CD4-positive, alpha-beta T cell treated with Interleukin-6 for 4 hours (primary cell): Measurements from ENCODE around the gene F12.
"Not testable (repeated sequence)": the region's sequence is repeated elsewhere in the genome, so short reads cannot be mapped to it uniquely, and the experiment has no call there.

Experiments used
- DNase-seq: peaks from one replicate; pipeline ENCODE4 v3.0.0-alpha.2; 2020; ENCODE audit warnings: mixed read lengths

F12 gene

GRCh38 chr5:177367323-177367848 is 42.0 kb downstream of the F12 start:
- DNase-seq, result no peak

- DNase-seq, result no peak
Measured at GRCh38 chr5:177366528-177367322, 42.6 kb downstream of the F12 start.

DNA sequence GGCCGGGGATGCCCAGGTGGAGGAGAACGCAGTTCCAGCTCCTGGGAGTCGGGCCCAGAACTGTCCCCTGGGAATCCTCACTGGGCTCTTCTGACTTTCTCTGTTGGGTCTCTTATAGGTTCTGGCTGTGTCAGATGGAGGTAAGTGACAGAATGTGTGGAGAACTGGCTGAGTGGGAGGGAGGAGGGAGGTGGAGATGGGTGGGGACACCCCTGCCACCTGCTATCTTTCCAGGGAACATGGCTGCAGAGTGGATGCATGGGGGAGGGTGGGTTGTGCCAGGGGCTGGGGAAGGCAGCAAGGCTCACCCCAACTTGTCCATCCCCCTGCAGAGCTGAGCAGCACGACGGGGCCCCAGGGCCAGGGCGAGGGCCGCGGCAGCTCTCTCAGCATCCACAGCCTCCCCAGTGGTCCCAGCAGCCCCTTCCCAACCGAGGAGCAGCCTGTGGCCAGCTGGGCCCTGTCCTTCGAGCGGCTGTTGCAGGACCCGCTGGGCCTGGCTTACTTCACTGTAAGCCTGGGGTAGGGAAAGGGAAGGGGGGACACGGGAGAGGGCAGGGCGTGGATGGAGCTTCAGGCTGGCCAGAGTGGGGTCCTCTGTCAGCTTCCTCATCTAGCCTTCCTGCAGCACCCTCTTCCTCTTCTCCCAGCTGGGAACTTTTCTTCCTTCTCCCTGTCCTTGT is 43.4 kb downstream of the F12 start:
- no peak for DNase-seq

- no peak for DNase-seq
Measured at GRCh38 chr5:177364159-177364962, 45.0 kb downstream of the F12 start.

- no peak for DNase-seq
Measured at GRCh38 chr5:177363565-177363964, 45.8 kb downstream of the F12 start.

DNA sequence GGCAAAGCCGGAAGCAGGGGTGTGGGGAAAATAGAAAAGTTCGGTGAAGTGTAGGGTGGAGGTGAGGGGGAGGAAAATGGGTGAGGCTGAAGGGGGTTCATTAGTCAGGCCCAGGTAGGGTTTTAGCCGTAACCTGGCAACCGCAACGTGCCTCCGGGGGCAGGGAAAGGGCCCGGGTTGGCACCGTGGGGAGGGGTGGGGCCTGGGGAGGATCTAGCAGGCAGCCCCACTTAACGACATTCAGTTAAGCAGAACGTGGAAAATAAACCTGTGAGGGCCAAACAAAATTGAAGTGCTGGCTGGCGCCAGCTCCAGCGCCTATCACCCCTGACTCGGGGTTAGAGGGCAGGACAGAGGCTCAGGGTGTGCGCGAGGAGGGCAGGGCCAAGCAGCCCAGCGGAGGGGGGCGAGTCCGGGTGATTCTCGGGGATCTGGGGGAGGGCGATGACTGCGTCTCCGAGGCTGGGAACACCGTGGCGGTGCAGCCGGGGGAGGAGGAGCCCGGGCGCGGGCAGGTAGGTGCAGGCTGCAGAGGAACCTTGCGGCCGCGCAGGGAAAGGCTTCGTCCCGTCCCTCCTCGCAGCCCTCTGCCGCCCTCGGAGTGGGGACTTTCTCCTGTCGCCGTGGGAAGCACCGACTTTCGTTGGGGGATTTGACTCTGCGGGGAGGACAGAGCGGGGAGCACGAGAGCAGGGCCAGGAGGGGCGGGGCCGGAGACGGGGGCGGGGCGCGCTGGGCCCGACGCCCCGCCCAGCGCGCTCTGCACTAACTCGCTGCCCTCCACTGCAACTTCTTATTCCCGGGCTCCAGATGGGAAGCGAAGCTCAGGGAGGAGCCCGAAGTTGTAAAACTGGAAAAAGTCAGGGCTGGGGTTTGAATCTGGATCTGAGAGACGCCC is 46.5 kb downstream of the F12 start:
- peak; percentile 82 for DNase-seq

DNA sequence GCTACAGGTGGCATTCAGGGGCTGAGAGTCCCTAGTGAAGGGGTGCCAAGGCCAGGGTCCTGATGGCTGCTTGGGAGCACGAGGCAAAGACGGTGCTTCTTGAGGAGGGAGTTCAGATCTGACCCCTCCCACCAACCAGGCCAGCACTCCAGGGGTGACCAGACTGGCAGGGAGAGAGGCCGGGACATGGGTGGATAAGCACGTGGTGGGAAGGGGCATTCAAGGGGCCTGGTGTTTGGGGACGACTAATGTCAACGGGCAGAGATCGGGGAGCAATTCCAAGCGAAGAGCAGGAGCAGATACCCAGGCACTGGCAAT is 47.1 kb downstream of the F12 start:
- DNase-seq, result no peak

DNA sequence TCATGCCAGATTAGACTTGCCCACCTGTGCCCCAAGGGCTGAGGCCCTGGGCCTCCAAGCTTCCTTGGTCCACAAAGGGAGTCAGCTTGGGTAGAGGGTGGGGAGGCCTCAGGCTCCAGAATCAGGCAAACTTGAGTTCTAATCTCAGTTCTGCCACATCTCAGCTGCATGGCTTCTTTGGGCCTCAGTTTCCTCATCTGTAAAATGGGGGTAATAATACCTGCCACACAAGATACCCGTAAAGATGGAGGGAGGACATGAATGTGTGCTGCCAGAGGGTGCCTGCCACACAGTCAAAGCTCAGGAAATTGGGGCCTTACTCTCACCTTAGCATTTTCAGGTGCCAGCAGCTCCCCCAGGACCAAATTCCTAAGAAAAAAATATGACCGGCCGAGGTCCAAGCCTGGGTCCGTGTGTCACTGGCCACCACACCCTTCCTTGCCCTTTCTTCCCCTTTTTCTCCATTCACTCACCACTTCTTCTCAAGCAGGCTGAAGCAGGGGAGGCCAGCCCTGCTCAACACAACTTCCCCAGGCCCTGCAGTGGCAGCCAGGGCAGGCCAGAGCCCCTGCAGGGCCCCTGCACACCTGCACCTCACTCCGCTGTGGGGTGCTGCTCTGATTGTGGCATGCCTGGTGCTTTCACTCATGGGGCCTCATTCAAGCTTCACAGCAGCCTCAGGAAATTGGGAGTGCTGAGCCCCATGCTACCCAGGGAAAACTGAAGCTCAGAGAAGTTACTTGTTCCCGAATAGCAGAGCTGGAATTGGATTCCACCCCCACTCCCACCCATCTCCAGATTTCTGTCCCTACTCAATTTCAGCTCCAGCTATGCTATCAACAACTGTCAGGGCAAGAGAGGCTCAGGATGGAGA is 47.7 kb downstream of the F12 start:
- DNase-seq, result peak; percentile 40

DNA sequence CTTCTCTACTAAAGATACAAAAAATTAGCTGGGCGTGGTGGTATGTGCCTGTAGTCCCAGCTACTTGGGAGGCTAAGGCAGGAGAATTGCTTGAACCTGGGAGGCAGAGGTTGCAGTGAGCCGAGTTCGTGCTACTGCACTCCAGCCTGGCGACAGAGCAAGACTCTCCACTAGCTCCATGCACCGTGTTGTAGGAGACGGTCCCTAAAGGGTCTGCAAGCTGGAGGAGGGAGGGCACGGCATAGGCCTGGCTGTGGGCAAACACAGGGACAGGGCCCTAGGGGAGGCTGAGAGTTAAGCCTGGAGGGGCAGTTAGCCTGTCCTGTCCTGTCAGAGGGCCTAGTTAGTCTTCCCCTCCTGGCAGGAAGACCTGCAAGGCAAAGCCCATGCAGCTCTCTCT is 48.6 kb downstream of the F12 start:
- DNase-seq, result not testable (repeated sequence)

- DNase-seq, result no peak
Measured at GRCh38 chr5:177359860-177360259, 49.5 kb downstream of the F12 start.

GRCh38 chr5:177359451-177359851 is 49.9 kb downstream of the F12 start:
- no peak for DNase-seq

GRCh38 chr5:177358370-177358819 is 51.0 kb downstream of the F12 start:
- no peak for DNase-seq

- DNase-seq, result peak; percentile 81
Measured at GRCh38 chr5:177357459-177358351, 51.7 kb downstream of the F12 start, which contains the start of gene RGS14. Gene RGS14, plus strand, starts transcription at chr5:177357924. Its CDS starts 101 bp downstream, at chr5:177358025.

GRCh38 chr5:177357146-177357458 is 52.3 kb downstream of the F12 start:
- DNase-seq, result no peak

GRCh38 chr5:177356746-177357145 is 52.6 kb downstream of the F12 start:
- no peak for DNase-seq

- no peak for DNase-seq
Measured at GRCh38 chr5:177355868-177356168, 53.5 kb downstream of the F12 start.

GRCh38 chr5:177355162-177355867 is 54.0 kb downstream of the F12 start:
- DNase-seq, result no peak

DNA sequence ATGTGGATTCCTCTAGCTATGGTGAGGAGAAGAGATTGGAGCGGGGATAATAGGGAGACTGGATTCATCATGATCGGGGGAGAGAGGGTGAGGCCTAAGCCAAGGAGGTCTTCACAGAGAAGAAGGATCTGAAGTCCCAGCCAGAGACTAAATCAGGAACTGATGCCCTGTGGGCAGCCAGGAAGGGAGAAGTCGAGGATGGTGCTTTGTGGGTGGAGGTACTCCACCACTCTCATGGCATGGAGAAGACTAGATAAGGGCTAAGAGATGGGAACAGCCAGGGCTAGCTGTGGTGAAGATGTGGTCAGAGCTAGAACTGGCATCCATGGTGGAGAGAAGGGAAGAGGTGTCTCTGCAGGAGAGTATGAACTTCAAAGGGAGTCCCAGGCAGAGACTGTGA is 54.7 kb downstream of the F12 start:
- DNase-seq, result no peak

DNA sequence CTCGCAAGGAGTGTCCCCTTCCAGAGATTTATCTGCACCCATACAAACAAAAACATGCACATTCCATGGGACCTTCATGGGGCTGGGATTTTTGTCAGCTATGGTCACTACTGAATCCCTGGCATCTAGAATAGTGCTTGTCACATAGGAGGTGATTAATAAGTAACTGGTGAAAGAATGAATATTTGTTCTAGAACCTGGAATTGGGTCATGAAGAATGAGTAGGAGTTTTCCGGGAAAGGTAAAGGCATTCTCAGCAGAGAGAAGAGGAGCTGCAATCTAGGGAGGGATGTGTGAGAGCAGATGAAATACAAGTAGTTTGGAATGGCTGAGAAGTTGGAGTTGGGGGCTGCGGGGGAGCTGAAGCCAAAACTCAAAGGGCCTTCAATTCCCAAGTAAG is 55.1 kb downstream of the F12 start:
- DNase-seq, result no peak

- DNase-seq, result no peak
Measured at GRCh38 chr5:177353093-177353492, 56.3 kb downstream of the F12 start.
